Erythroblast (primary cell): ENCODE measurements around the gene MS4A6A.

Experiments used
- GATA1 ChIP-seq: IDR thresholded peaks from 2 replicates; pipeline ENCODE4 v1.6.1; 2011; ENCODE audit warnings: low read depth, mild to moderate bottlenecking, control low read depth, low read length, moderate library complexity
- POLR2A ChIP-seq: IDR thresholded peaks from 2 replicates; pipeline ENCODE4 v1.6.1; 2011; ENCODE audit warnings: mild to moderate bottlenecking, low read length

GRCh38 chr11:60208951-60209350 is 26.1 kb upstream of the MS4A6A start:
- no peak for TF ChIP-seq POLR2A
- no peak for TF ChIP-seq GATA1
